K562 (cell line): ENCODE data around the gene RPL7A. TPM values are rescaled to one million over a fixed set of nuclear protein-coding genes. Genes with fewer than 3 reads are reported as not detected.
A peak's percentile ranks its signal among the peaks of the same experiment; 100 is the strongest.

Source experiments
- ATF7 ChIP-seq: fragments of 450-650 bp; IDR thresholded peaks from 2 replicates; pipeline ENCODE4 v1.7.1; 2014; ENCODE audit warnings: mild to moderate bottlenecking, moderate library complexity
- BRD4 ChIP-seq: fragments of 200-600 bp; sonication (generic); IDR thresholded peaks from 2 replicates; pipeline ENCODE4 v1.6.1; 2017; ENCODE audit warnings: inconsistent platforms
- BRF1 ChIP-seq: IDR thresholded peaks from 3 replicates; pipeline ENCODE4 v1.6.1; 2011; ENCODE audit warnings: borderline replicate concordance, mild to moderate bottlenecking; ENCODE audit not compliant: insufficient read length; ENCODE audit errors: extremely low read depth
- CHCHD3 ChIP-seq: fragments of 250-450 bp; sonication (Bioruptor Pico); IDR thresholded peaks from 2 replicates; pipeline ENCODE4 v2.1.2; 2022; ENCODE audit warnings: mild to moderate bottlenecking
- E4F1 ChIP-seq: fragments of 250-450 bp; sonication (Bioruptor Pico); IDR thresholded peaks from 2 replicates; pipeline ENCODE4 v1.5.0; 2021; ENCODE audit warnings: mild to moderate bottlenecking, borderline replicate concordance
- GABPB2 ChIP-seq: fragments of 250-450 bp; sonication (Bioruptor Pico); conservative IDR thresholded peaks from 2 replicates; pipeline ENCODE4 v1.5.1; 2021; ENCODE audit warnings: mild to moderate bottlenecking
- HDAC1 ChIP-seq, 2 experiments: fragments of 450-650 bp; IDR thresholded peaks; 2 replicates each; pipeline ENCODE4 v1.6.1; 2016 to 2017; ENCODE audit warnings: inconsistent platforms in 1 of 2, mild to moderate bottlenecking in 1 of 2, moderate library complexity in 1 of 2
- HNRNPLL ChIP-seq: fragments of 200-400 bp; formaldehyde crosslinking; IDR thresholded peaks from 2 replicates; pipeline ENCODE4 v1.6.1; 2017; ENCODE audit warnings: low read length, low read depth, mild to moderate bottlenecking; ENCODE audit not compliant: poor library complexity, severe bottlenecking
- LCOR ChIP-seq: sonication (generic); formaldehyde crosslinking; IDR thresholded peaks from 2 replicates; pipeline ENCODE4 v1.8.0; 2022; ENCODE audit warnings: mild to moderate bottlenecking, missing genetic modification reagents
- MAFG ChIP-seq: fragments of 450-650 bp; conservative IDR thresholded peaks from 2 replicates; pipeline ENCODE4 v1.6.1; 2016; ENCODE audit warnings: missing genetic modification characterization, missing compliant biosample characterization
- MECOM ChIP-seq: fragments of 250-450 bp; sonication (Bioruptor Pico); IDR thresholded peaks from 2 replicates; pipeline ENCODE4 v1.8.0; 2022; ENCODE audit warnings: inconsistent platforms
- NCOA6 ChIP-seq: fragments of 450-650 bp; IDR thresholded peaks from 2 replicates; pipeline ENCODE4 v1.6.1; 2017; ENCODE audit warnings: mild to moderate bottlenecking
- NFXL1 ChIP-seq: fragments of 450-650 bp; formaldehyde crosslinking; IDR thresholded peaks from 2 replicates; pipeline ENCODE4 v1.4.0; 2021; ENCODE audit warnings: mild to moderate bottlenecking
- PCBP1 ChIP-seq: fragments of 200-400 bp; formaldehyde crosslinking; IDR thresholded peaks from 2 replicates; pipeline ENCODE4 v1.6.1; 2018; ENCODE audit warnings: mild to moderate bottlenecking, low read depth, low read length; ENCODE audit not compliant: poor library complexity, severe bottlenecking
- POLR2G ChIP-seq: fragments of 200-400 bp; formaldehyde crosslinking; IDR thresholded peaks from 2 replicates; pipeline ENCODE4 v1.6.1; 2017; ENCODE audit warnings: low read depth, mild to moderate bottlenecking, antibody characterized with exemption, low read length, moderate library complexity
- SRSF9 ChIP-seq: fragments of 200-400 bp; formaldehyde crosslinking; IDR thresholded peaks from 2 replicates; pipeline ENCODE4 v1.6.1; 2017; ENCODE audit warnings: low read depth, low read length, borderline replicate concordance
- TEAD1 ChIP-seq, 2 experiments: fragments of 450-650 bp in 1 of 2; sonication (generic) in 1 of 2; formaldehyde crosslinking; IDR thresholded peaks; 2 replicates each; pipeline versions ENCODE4 v1.4.0 to v1.8.0; 2020 to 2022; ENCODE audit warnings: mild to moderate bottlenecking in 2 of 2, missing genetic modification reagents in 1 of 2
- ZBTB7A ChIP-seq: IDR thresholded peaks from 2 replicates; pipeline ENCODE4 v1.6.1; 2011; ENCODE audit warnings: low read depth, mild to moderate bottlenecking, low read length, moderate library complexity, borderline replicate concordance; ENCODE audit not compliant: control insufficient read depth
- ZC3H8 ChIP-seq: fragments of 450-650 bp; IDR thresholded peaks from 2 replicates; pipeline ENCODE4 v1.6.1; 2017
- ZNF146 ChIP-seq: IDR thresholded peaks from one replicate; pipeline ENCODE4 v1.6.1; 2018; ENCODE audit warnings: missing compliant biosample characterization; ENCODE audit not compliant: unreplicated experiment
- ZNF785 ChIP-seq: fragments of 250-450 bp; sonication (Bioruptor Pico); IDR thresholded peaks from 2 replicates; pipeline ENCODE4 v1.4.0; 2020; ENCODE audit warnings: mild to moderate bottlenecking
- ZZZ3 ChIP-seq: fragments of 450-650 bp; IDR thresholded peaks from 2 replicates; pipeline ENCODE4 v1.6.1; 2016; ENCODE audit warnings: antibody characterized with exemption, mild to moderate bottlenecking, moderate library complexity
- polyA plus RNA-seq, 8 experiments: library from polyadenylated mRNA; depleted of rRNA in 4 of 8; stranded (reverse) in 5 of 8; unstranded in 3 of 8; fragments of >200 nt; fragmentation: Nextera tagmentation in 2 of 8; fragmentation: Illumina TruSeq in 1 of 8; extraction: Ambion mirVana in 2 of 8; extraction: Trizol in 1 of 8; gene quantifications; 2 replicates each; pipeline versions ENCODE4 v1.2.1 to v1.2.3, GENCODE V29; 2011 to 2014; ENCODE audit warnings: inconsistent platforms in 1 of 8, missing spikeins in 1 of 8
- total RNA-seq, 7 experiments: library from RNA; depleted of rRNA in 6 of 7; stranded (reverse); fragments of >200 nt in 6 of 7; fragmentation: Illumina TruSeq in 2 of 7; extraction: Trizol in 2 of 7; gene quantifications; 2 replicates each; pipeline versions ENCODE4 v1.2.1 to v1.2.3, GENCODE V29; 2011 to 2021; ENCODE audit warnings: low replicate concordance in 1 of 7
- TF ChIP-seq, protein P1 (sequence below): fragments of 450-650 bp; IDR thresholded peaks from 2 replicates; pipeline ENCODE4 v1.7.1; 2018; ENCODE audit warnings: mild to moderate bottlenecking, low read depth; ENCODE audit not compliant: partially characterized antibody
- TF ChIP-seq, protein P2 (sequence below): conservative IDR thresholded peaks from 2 replicates; pipeline ENCODE4 v1.6.1; 2011; ENCODE audit warnings: low read depth, mild to moderate bottlenecking, low read length; ENCODE audit not compliant: control insufficient read depth

The RPL7A gene
- total and polyA plus RNA-seq, 9 of the 15 experiments (the other 6 are each of a cell fraction or from before 2014, with no cell fraction given): 1,935 to 3,760 (median 2,652) TPM

DNA sequence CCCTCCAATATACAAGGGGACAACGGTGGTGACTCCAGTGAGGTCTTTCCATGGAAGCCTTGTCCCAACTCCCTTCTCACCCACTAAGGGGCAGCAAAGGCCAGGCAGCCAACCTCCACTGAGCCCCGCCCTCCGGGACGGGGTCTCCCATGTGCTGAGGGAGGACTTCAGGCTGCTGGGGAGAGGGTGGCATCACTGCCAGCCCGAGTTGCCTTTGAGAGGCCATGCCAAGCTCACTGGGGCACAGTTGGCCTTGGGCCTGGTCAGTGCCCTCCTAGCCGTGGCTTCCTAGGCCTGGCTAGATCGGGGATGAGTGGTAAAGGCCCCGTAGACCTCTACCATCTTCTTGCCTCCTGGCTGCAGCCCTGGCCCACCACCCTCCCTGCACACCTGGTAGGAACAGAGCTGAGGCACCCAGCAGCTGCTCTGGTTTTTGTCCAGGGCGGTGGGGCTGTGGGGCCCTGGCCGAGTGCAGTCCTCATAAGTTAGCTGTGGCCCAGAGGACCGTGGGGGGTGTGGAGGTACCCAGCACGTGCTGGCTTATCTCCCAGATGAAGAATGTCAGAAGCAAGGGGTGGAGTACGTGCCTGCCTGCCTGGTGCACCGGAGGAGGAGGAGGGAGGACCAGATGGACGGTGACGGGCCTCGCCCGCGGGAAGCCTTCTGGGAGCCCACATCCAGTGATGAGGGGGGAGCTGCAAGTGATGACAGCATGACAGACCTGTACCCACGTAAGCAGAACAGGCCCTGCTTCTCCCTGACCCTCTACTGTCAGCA is 11.6 kb downstream of the RPL7A start (continued):
- TF ChIP-seq, protein P1, sequence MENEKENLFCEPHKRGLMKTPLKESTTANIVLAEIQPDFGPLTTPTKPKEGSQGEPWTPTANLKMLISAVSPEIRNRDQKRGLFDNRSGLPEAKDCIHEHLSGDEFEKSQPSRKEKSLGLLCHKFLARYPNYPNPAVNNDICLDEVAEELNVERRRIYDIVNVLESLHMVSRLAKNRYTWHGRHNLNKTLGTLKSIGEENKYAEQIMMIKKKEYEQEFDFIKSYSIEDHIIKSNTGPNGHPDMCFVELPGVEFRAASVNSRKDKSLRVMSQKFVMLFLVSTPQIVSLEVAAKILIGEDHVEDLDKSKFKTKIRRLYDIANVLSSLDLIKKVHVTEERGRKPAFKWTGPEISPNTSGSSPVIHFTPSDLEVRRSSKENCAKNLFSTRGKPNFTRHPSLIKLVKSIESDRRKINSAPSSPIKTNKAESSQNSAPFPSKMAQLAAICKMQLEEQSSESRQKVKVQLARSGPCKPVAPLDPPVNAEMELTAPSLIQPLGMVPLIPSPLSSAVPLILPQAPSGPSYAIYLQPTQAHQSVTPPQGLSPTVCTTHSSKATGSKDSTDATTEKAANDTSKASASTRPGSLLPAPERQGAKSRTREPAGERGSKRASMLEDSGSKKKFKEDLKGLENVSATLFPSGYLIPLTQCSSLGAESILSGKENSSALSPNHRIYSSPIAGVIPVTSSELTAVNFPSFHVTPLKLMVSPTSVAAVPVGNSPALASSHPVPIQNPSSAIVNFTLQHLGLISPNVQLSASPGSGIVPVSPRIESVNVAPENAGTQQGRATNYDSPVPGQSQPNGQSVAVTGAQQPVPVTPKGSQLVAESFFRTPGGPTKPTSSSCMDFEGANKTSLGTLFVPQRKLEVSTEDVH: no peak
- TF ChIP-seq LCOR (CRISPR knock-in tag) (no peak), ZC3H8 (no peak), ZBTB7A (no peak), ZZZ3 (no peak), TEAD1 (CRISPR knock-in tag; IDR thresholded peaks at IDR 0.05) (peak in 1 of 2 experiments; percentile 31; a peak in 1 of 4 replicates), NCOA6 (no peak), BRD4 (no peak), ZNF146 (CRISPR knock-in tag) (no peak), MECOM (CRISPR knock-in tag) (no peak), ATF7 (no peak), BRF1 (no peak), PCBP1 (no peak), SRSF9 (no peak), NFXL1 (CRISPR knock-in tag) (no peak), HDAC1 (IDR thresholded peaks at IDR 0.05) (no peak), MAFG (tag) (no peak), E4F1 (no peak), CHCHD3 (CRISPR knock-in tag) (no peak), HNRNPLL (no peak), GABPB2 (CRISPR knock-in tag) (no peak), ZNF785 (CRISPR knock-in tag) (no peak), POLR2G (peak; percentile 78)
- TF ChIP-seq, protein P2, sequence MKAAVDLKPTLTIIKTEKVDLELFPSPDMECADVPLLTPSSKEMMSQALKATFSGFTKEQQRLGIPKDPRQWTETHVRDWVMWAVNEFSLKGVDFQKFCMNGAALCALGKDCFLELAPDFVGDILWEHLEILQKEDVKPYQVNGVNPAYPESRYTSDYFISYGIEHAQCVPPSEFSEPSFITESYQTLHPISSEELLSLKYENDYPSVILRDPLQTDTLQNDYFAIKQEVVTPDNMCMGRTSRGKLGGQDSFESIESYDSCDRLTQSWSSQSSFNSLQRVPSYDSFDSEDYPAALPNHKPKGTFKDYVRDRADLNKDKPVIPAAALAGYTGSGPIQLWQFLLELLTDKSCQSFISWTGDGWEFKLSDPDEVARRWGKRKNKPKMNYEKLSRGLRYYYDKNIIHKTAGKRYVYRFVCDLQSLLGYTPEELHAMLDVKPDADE: no peak
